Measurements from ENCODE around the gene CATSPER4.
"Not testable (repeated sequence)": the region's sequence is repeated elsewhere in the genome, so short reads cannot be mapped to it uniquely, and the experiment has no call there.

CATSPER4 gene

DNA sequence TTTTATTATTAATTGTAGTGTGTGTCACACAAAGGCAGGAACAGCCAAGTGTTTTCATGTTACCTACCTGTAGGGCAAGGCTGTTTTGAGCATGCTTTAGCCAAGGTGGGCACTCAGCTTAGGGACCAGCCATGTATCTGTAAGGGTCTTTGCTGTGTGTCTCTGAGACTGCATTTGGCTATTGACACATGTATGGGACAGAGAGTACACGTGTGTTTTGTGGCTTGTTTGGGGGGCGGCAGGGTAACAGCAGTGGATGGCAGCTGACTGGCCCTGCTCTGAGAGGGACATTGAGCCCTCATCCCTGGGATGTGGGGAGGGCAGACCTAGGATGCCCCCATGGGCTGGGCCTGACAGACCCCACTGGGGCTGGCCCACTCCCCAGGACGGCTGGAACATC lies 6.9 kb downstream of the CATSPER4 start:
- DNase-seq, result no peak

GRCh38 chr1:26197813-26198212 lies 7.4 kb downstream of the CATSPER4 start:
- DNase-seq, result no peak

GRCh38 chr1:26200413-26200812 lies 10.0 kb downstream of the CATSPER4 start:
- no peak for DNase-seq

GRCh38 chr1:26203642-26204318 lies 13.4 kb downstream of the CATSPER4 start:
- DNase-seq, result no peak

GRCh38 chr1:26210147-26210870 lies 19.9 kb downstream of the CATSPER4 start:
- DNase-seq, result peak; percentile 32

DNA sequence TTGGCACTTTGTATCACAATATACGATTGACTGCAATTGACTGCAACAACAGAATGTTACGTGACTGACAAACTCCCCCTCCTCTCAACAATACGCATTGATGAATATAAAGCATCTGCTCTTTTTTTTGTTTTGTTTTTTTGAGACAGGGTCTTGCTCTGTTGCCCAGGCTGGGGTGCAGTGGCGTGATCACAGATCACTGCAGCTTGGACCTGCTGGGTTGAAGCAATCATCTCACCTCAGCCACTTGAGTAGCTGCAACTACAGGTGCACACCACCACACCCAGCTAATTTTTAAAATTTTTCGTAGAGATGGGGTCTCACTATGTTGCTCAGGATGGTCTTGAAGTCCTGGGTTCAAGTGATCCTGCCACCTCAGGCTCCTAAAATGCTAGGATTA lies 22.3 kb downstream of the CATSPER4 start:
- no peak for DNase-seq

- no peak for DNase-seq
Observed at GRCh38 chr1:26213335-26213905, 23.0 kb downstream of the CATSPER4 start.

GRCh38 chr1:26215246-26215645 lies 24.8 kb downstream of the CATSPER4 start:
- DNase-seq, result no peak

GRCh38 chr1:26218906-26219494 lies 28.6 kb downstream of the CATSPER4 start:
- no peak for DNase-seq

DNA sequence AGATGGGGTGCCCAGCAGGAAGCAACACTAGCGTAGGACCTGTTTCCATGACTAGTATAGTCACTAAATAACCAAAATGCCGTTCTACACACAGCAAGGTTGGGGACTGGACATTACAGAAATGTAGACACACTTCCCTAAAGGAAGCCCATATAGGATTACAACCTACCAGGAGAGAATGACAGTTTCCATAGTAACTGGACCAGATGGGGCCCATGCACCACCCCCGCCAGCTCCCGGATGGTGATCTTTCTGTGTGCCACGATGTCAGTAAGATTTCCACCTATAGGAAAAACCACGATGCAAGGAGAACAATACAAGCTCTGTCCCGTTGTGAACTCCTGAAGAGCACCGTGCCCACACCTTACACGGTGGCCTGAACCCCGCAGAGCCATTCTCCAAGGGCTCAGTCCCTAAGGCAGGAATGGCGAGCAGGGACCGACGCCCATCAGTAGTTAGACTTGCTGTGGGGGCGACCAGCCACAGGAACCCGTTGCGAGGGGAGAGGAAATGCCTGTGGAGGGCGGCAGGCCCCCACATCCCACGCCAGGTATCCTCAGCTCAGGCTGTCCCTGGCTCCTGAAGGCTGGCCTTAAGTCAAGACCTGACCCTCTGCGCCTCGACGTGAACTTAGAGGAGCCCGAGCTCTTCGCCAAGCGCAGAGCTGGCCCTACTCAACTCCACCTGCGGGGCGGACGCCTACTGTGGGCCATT lies 30.0 kb downstream of the CATSPER4 start:
- DNase-seq, result no peak

- DNase-seq, result no peak
Observed at GRCh38 chr1:26221094-26221493, 30.7 kb downstream of the CATSPER4 start.

GRCh38 chr1:26224606-26225005 lies 34.2 kb downstream of the CATSPER4 start:
- no peak for DNase-seq

GRCh38 chr1:26225033-26225831 lies 34.8 kb downstream of the CATSPER4 start:
- DNase-seq, result no peak

- DNase-seq, result not testable (repeated sequence)
Observed at GRCh38 chr1:26230682-26231081, 40.3 kb downstream of the CATSPER4 start.

DNA sequence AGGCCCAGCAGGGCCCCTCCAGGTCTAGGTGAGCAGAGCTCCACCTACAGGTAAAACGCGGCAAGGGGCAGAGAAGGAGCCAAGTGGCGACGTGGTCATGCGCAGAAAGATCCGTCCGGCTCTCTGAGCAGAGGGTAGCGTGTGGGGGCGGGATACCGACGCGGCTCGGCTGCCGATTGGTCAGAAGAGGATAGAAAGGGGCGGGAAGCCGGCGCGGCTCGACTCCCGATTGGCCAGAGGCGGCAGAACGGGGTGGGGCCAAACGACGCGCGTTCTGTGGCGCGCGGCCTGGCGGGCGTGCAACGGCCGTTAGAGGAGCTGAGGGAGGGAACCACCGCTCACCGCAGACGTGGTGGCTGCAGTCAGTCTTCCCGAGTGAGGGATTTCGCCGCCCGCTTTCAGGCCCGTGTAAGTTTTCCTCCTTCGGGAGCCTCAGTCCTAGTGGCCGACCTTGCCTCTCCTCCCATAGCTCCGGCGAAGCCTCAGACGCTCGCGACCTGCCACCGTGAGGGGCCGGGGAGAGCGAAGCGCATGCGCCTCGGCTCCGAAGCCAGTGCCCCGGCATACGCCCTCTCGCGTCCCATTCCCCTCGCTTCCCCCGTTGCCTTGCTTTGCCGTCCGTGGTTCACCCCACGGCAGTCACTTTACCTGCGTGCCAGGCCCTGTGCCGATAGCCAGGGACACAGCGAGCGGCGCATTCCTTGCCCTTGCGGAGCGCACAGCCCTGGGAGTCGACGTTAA lies 43.7 kb downstream of the CATSPER4 start, which contains the start of gene CEP85:
TSS of gene CEP85 (plus strand) at position 298 of the 741 bp plus-strand sequence. CDS start 5,584 bp downstream, outside the sequence.
- DNase-seq, result peak; percentile 96

GRCh38 chr1:26234644-26235370 lies 44.4 kb downstream of the CATSPER4 start:
- DNase-seq, result no peak

DNA sequence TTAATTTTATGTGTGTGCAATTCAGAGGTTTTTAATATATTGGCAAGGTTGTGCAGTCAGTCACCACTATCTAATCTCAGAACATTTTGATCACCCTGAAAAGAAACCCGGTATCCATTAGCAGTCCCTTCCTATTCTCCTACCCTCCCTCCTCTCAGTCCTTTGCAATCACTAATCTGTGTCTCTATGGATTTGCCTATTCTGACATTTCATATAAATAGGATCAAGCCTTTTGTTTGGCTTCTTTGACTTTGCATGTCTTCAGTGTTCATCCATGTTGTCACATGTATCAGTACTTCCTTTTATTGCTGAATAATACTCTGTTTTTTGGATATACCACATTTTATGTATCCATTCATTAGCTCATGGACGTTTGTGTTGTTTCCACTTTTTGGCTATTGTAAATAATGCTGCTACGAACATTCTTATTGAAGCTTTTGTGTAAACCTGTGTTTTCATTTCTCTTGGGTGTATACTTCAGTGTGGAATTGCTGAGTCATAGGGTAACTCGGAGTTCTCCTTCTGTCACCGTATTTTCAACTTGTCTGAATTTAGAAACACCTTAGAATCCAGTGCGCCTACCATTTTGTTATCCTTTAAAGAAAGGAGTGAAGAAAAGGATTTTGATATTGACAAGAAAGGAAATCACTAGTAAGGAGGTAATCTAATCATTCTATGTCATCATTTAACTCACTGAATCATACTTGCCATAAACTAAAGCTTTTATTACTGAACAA lies 47.0 kb downstream of the CATSPER4 start:
- DNase-seq, result no peak

GRCh38 chr1:26239936-26240335 lies 49.5 kb downstream of the CATSPER4 start:
- DNase-seq, result no peak

Measured in NCI-H1694 treated with DMSO at 0.1 percent for 48 hours (cell line).